Thyroid gland (tissue), 4 donors: ENCODE results near the gene FAM83F. TPM values are rescaled to one million over a fixed set of nuclear protein-coding genes. Genes with fewer than 3 reads are reported as not detected.
A peak's percentile ranks its signal among the peaks of the same experiment; 100 is the strongest.

ENCODE experiments used
- DNase-seq, 2 donors: peaks; one replicate each; pipeline ENCODE4 v3.0.0-alpha.2; 2019
- H3K27ac ChIP-seq, 3 donors: fragments of 200-600 bp; sonication (generic); 1 replicate in 2 of 3; 2 replicates in 1 of 3; pipeline ENCODE4 v1.5.1; 2016 to 2019; ENCODE audit warnings: mild to moderate bottlenecking in 1 of 3, moderate library complexity in 1 of 3
- H3K27me3 ChIP-seq: fragments of 200-600 bp; sonication (generic); one replicate; pipeline ENCODE4 v1.5.1; 2019
- H3K36me3 ChIP-seq, 2 donors: fragments of 200-600 bp; sonication (generic); one replicate each; pipeline ENCODE4 v1.5.1; 2016 to 2019
- H3K4me1 ChIP-seq, 2 donors: fragments of 200-600 bp; sonication (generic); one replicate each; pipeline ENCODE4 v1.5.1; 2017 to 2019
- H3K4me3 ChIP-seq, 3 donors: fragments of 200-600 bp; sonication (generic); replicated peaks in 1 of 3; 1 replicate in 2 of 3; 2 replicates in 1 of 3; pipeline ENCODE4 v1.5.1; 2016; ENCODE audit warnings: mild to moderate bottlenecking in 1 of 3
- H3K9me3 ChIP-seq: fragments of 200-600 bp; sonication (generic); one replicate; pipeline ENCODE4 v1.5.1; 2017
- CTCF ChIP-seq, 6 experiments: fragments of 200-600 bp in 3 of 6; fragments of 450-650 bp in 3 of 6; sonication (generic) in 3 of 6; IDR thresholded peaks; one replicate each; pipeline ENCODE4 v1.5.1; 2016 to 2019; ENCODE audit warnings: antibody characterized with exemption in 6 of 6, mild to moderate bottlenecking in 2 of 6, inconsistent platforms in 1 of 6, moderate library complexity in 1 of 6
- POLR2A ChIP-seq, 2 donors: fragments of 450-650 bp; IDR thresholded peaks; one replicate each; pipeline ENCODE4 v1.6.1; 2017; ENCODE audit warnings: antibody characterized with exemption in 2 of 2, mild to moderate bottlenecking in 2 of 2, moderate library complexity in 1 of 2
- WGBS, 2 donors: methylation state at CpG; one replicate each; pipeline ENCODE4 v1.1.5; 2017; 5-methylcytosine and 5-hydroxymethylcytosine counted together
- intact Hi-C: fragments of 100-400 bp; cut with DNase I; formaldehyde crosslinking; loops from one replicate; pipeline ENCODE4 v1.15.1; 2023
- total RNA-seq, 4 donors: library from RNA; depleted of rRNA; stranded (reverse); fragments of >200 nt; gene quantifications; one replicate each; pipeline ENCODE4 v1.2.3, GENCODE V29; 2016

FAM83F gene
- total RNA-seq, 4 donors from 2014 or later: 19.2 to 35.6 (median 26.1) TPM

- Histone ChIP-seq H3K4me3 (no peak overlapping the region), H3K27me3 (no peaks in the 10 kb centered on the region), H3K4me1 (peaks cover 31 to 38% of the 10 kb centered on the region in 2 donors), H3K9me3 (no peaks in the 10 kb centered on the region), H3K27ac (peak overlapping the region; percentile 58 to 79 (median 77)), H3K36me3 (peaks cover 0 to 4% of the 10 kb centered on the region in 2 donors)
- intact Hi-C loops: no loop called here
- peak; percentile 92 for DNase-seq
- TF ChIP-seq POLR2A (IDR thresholded peaks at IDR 0.05) (peak in 1 of 2 donors; percentile 50), CTCF (IDR thresholded peaks at IDR 0.05) (no peak)
- 31 to 77% methylated on average over 7 to 10 of the region's 10 CpGs for WGBS, 2 donors
Observed at GRCh38 chr22:40031766-40032470, 37.2 kb downstream of the FAM83F start.

- Histone ChIP-seq H3K4me3 (no peak overlapping the region), H3K27ac (no peak overlapping the region), H3K27me3 (no peaks in the 10 kb centered on the region), H3K4me1 (peaks cover 12 to 21% of the 10 kb centered on the region in 2 donors), H3K36me3 (peaks cover 0 to 4% of the 10 kb centered on the region in 2 donors), H3K9me3 (no peaks in the 10 kb centered on the region)
- no peak for DNase-seq
- no peak for TF ChIP-seq POLR2A (IDR thresholded peaks at IDR 0.05)
- WGBS, 2 donors: 79% methylated on average over 12 of the region's 12 CpGs
- intact Hi-C loops: no loop called here
Observed at GRCh38 chr22:40033586-40034380, 39.0 kb downstream of the FAM83F start.

- Histone ChIP-seq H3K4me3 (no peak overlapping the region), H3K9me3 (no peaks in the 10 kb centered on the region), H3K27me3 (no peaks in the 10 kb centered on the region), H3K4me1 (peaks cover 19 to 31% of the 10 kb centered on the region in 2 donors), H3K36me3 (no peaks in the 10 kb centered on the region), H3K27ac (no peak overlapping the region)
- intact Hi-C loops: no loop called here
- WGBS, 2 donors: 91 to 95% methylated on average over 11 of the region's 11 CpGs
- DNase-seq: no peak
- no peak for TF ChIP-seq POLR2A (IDR thresholded peaks at IDR 0.05)
- TF ChIP-seq CTCF (IDR thresholded peaks at IDR 0.05): no peak
Observed at GRCh38 chr22:40035351-40035750, 40.6 kb downstream of the FAM83F start.

- 82 to 89% methylated on average over 6 of the region's 6 CpGs for WGBS, 2 donors
- no peaks in the 10 kb centered on the region for H3K27me3 ChIP-seq
- no peak for DNase-seq
- intact Hi-C loops: no loop called here
- H3K36me3 ChIP-seq: no peaks in the 10 kb centered on the region
- H3K4me1 ChIP-seq: peaks cover 26 to 31% of the 10 kb centered on the region in 2 donors
- H3K4me3 ChIP-seq: no peak overlapping the region
- H3K27ac ChIP-seq: no peak overlapping the region
- no peak for TF ChIP-seq POLR2A (IDR thresholded peaks at IDR 0.05)
- TF ChIP-seq CTCF (IDR thresholded peaks at IDR 0.05): no peak
- no peaks in the 10 kb centered on the region for H3K9me3 ChIP-seq
Observed at GRCh38 chr22:40036126-40036525, 41.4 kb downstream of the FAM83F start.

- 37 to 49% methylated on average over 12 of the region's 13 CpGs for WGBS, 2 donors
- peak in 5 of 6 experiments; percentile 42 to 84 (median 72) for TF ChIP-seq CTCF (IDR thresholded peaks at IDR 0.05)
- TF ChIP-seq POLR2A (IDR thresholded peaks at IDR 0.05): no peak
- H3K4me3 ChIP-seq: no peak overlapping the region
- H3K9me3 ChIP-seq: no peaks in the 10 kb centered on the region
- peak; percentile 75 to 76 for DNase-seq
- peaks cover 26 to 31% of the 10 kb centered on the region in 2 donors for H3K4me1 ChIP-seq
- H3K27me3 ChIP-seq: no peaks in the 10 kb centered on the region
- H3K36me3 ChIP-seq: no peaks in the 10 kb centered on the region
- no peak overlapping the region for H3K27ac ChIP-seq
- intact Hi-C loops: no loop called here
Observed at GRCh38 chr22:40036591-40037225, 42.0 kb downstream of the FAM83F start.
